Spleen (tissue), 7 donors: Measurements from ENCODE around the gene DYNLRB1.

Experiments used
- CTCF ChIP-seq, 11 experiments: fragments of 200-600 bp in 7 of 11; fragments of 450-650 bp in 4 of 11; sonication (generic) in 4 of 11; IDR thresholded peaks in 8 of 11; conservative IDR thresholded peaks in 3 of 11; 1 replicate in 7 of 11; 2 replicates in 4 of 11; pipeline versions ENCODE4 v1.4.0 to v1.8.0; 2016 to 2021; ENCODE audit warnings: antibody characterized with exemption in 11 of 11, inconsistent platforms in 4 of 11, mild to moderate bottlenecking in 1 of 11
- POLR2A ChIP-seq, 3 donors: fragments of 450-650 bp; IDR thresholded peaks; one replicate each; pipeline ENCODE4 v1.5.1; 2017; ENCODE audit warnings: antibody characterized with exemption in 3 of 3, mild to moderate bottlenecking in 1 of 3
- donor health status: DM: no; HTN: no; CAD: no; lungs with moderate emphysema.
- donor health status: DM: no; HTN: no; CAD: no.
- donor health status: DM: no; HTN: no; CAD: no.

DNA sequence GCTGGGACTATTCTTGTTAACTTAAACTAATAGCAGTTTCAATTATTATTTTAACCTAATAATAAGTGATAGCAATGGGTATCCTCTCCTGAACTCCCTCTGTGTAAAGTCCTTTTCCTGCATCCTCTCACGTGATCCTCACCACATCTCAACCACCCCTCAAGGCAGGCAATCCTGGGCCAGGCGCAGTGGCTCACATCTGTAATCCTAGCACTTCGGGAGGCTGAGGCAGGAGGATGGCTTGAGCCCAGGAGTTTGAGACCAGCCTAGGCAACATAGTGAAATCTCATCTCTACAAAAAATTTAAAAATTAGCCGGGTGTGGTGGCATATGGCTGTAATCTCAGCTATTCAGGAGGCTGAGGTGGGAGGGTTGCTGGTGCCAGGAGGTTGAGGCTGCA is 66.0 kb downstream of the DYNLRB1 start:
- TF ChIP-seq CTCF (IDR thresholded peaks at IDR 0.05 in 8 of 11, conservative IDR thresholded peaks at IDR 0.05 in 3 of 11) (no peak), POLR2A (IDR thresholded peaks at IDR 0.05) (no peak)
